SIG-M5 (cell line): ENCODE data around the gene MYO5A.

Experiments used
- DNase-seq: peaks from one replicate; lab custom pipeline; 2025; lab: John Stamatoyannopoulos, UW

The MYO5A gene

DNA sequence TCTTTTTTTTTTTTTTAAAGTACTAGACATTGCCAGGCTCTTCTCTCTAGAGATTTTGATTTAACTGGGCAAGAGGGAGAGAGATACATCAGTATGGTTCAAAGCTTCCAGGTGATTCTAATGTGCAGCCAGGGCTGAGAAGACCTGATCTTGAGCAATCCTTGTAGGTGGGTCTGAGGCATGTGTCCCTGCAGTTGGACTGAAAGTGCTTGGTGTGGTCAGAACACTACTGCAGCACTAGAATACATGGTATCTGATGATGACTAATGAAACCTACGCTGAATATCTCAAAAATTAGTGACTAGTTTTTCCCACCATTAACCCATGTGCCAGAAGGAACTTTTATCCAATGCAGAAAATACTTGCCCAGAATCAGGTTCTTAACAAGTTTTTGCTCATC lies 198.7 kb downstream of the MYO5A start:
- DNase-seq, result no peak

DNA sequence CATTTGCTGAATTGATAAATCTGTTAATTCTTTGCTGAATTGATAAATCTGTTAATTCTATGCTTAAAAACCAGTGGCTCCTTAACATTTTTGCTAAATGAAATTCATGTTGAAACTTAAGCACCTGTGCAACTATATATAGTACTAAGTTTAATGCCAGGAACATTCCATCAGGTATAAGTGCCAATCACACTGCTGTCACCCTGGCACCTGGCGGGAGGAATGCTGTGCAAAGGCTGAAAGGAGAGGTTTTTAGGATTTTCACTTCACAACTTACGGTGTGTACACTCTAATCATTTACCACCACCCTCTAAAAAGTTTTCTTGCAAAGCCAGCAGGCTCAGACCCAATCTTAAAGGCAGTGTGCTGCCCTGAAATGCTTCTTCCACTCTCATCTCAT lies 199.5 kb downstream of the MYO5A start:
- DNase-seq, result no peak

DNA sequence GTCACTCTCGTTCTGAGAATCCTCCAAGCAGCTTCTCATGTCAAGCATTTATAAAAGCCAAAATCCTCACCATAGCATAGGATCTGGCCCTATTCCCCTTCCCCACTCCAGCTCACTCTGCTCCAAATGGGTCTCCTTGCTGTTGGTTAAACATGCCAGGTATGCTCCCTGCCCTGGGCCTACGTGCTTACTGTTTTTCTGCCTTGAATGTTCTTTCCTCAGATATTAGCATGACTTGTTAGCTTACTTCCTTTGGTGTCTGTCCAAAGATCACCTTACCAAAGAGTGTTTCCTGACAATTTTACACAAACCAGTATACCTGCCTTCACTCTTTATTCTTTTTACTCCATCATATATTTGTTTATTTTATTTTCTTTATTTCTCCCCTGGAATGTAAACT lies 200.0 kb downstream of the MYO5A start:
- no peak for DNase-seq

DNA sequence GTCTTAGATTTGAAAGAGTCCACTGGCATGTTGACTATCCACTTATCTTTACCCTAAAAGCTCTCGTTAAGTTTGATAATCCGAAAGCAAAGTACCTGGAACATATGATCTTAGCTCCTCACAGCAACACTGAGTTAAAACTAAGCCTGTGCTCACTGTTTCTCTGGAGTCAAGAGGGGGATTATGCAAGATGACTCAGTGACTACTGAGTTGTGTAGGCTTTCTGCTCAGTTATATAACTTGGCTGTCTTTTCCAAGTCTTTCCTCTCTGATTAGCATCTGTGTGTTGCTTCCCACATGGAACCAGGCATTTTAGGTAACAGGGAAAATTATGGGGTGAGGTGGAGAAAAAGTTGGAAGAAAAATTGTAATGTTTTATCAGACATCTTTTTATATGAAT lies 201.9 kb downstream of the MYO5A start:
- no peak for DNase-seq

DNA sequence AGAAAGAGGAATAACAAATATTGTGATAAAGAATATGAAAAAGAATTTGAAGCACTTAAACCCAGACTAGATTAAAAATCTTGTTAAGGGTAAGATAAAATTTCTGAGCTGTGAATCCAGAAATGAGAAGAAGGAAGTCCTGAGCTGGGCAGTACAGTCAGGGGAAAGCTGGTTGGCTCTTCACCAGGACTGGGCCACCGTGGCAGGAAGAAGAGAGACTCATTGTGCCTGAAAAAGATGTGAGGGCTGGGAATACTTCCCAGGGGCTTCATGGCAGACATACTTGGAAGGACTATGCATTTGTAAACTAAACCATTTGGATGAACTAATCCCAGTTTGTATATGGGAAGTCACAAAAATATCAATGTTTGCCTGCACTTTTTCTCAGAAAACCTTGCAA lies 204.6 kb downstream of the MYO5A start:
- no peak for DNase-seq

DNA sequence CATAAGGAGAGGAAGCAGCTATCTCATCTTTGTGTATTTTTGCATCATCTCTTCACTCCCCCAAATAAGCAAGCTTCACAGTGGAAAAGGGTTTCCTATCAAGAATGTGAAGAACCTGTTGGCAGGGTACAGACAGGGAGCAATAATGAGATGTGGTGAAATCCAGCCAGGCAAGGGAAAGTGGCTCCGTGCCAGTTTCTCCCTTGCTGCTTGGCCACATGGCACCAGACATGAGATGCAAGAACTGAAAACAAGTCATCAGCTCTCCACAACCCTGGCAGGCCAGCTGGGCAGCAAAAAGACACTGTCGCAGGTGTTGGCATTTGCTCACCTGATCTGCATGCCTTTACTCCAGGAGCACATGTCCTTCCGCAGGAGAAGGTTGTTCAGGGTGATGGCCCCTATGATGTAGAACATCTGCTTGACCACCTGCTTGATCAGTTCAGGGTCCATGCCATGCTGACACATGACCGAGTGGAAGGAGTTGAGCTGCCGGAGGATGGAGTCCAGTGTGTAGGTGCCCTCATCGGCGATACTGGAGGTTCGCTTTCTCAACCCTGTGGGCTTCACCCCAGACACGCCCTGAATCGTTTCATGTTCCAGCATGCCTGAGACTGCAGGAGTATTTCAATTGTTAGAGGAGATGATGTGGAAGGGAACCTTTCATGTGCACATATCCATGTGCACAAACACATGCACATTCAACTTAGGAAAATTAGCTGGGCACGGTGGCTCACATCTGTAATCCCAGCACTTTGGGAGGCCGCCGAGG lies 209.8 kb downstream of the MYO5A start:
- DNase-seq, result no peak

DNA sequence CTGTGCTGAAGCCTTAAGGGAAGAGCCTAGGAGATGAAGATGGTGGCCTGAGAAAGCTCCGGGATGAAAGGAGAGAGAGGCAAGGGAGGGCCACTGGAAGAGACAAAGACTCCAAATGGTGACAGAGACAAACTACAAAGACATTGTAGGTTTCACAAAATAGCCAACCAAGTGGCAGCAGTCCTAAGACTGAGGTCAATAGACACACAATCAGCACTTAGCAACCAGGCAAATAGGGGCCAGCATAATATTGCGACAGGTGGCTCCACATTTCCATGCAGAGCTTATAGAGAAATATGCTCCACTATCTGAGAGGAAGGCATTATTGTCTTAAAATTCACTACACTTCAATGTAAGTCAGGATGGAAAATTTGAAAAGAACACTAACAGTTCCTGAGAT lies 211.0 kb downstream of the MYO5A start:
- DNase-seq, result no peak

DNA sequence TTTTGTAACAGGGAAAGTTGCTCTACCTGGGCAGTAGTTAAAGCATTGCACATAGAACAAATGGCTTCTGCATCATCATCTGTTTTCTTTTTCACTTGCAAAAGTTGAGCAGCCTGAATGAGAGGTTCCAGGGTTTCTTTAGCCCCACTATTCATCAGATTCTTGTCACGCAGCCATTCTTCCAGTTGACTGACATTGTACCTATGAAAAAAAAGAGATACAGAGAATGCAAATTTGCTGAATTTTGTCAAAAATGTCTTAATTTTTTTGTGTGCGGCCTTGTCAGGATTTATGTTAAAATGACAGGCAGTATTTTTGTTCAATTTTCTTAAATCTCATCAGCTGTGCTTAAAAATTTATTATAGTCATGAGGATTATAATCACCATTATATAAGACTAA lies 211.7 kb downstream of the MYO5A start:
- no peak for DNase-seq

DNA sequence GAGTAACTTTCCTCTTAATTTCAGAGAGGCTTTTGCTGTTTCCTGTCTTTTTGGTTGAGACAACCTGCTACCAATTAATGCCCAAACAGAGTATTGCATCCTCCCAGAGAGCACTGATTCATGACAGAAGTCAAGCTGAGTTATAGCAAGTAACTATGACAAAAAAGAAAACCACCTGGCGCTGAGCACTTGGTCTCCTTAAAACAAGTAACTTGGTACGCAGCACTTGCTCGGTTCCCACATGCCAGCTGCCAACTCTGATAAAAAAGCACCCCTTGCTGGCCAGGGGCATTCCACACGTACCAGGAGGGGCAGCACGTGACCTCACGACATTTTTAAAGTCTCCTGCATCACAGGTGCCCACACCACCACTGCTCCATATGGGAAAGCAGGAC lies 219.5 kb downstream of the MYO5A start:
- no peak for DNase-seq

DNA sequence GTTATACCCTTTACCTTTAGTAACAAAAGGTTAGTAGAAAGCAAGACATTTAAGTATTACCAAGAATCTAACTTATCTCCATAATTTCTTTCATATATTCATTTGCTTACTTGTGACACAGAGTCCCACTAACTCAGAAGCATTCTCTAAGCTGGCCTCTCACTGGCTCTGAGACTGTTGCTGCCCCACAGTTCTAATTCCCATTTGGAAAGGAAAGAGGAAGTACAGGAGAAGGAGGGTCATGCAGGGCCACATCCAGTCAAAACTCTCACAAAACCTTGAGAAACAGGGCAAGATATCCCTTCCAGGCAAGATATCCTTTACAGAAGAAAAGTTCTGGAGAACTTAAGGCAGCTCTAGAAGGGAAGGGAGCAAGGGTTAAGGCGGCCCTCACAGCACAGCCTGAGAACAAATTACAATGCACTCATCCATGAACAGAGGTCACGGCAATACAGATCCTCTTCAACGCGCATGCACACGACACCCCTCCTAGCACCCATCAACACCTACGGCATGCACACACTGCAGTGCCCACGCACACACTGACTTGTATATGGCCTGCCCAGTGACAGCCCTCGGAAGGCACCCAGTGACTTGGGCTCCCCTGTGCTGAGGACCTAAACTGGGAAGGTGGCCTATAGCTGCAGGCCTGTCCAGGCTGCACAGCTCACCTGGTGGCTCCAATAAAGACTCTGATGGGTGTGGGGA lies 220.1 kb downstream of the MYO5A start:
- no peak for DNase-seq

DNA sequence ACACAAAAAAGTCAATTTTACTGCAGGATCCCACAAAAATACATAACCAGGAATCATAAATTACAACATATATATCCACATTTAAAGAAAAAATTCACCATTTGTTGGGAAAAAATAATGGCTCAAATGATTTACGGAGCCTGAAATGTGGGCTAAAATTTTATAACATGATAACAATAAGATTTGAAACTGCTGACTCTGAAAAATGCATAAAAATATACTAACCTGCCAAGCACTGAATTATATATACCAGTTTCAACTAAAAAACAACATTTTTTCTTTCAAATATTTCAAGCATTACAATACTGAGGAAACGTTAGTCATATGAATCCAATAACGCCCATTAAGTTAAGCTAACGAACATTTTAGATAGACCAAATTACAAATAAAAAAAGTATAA lies 220.8 kb downstream of the MYO5A start:
- no peak for DNase-seq

DNA sequence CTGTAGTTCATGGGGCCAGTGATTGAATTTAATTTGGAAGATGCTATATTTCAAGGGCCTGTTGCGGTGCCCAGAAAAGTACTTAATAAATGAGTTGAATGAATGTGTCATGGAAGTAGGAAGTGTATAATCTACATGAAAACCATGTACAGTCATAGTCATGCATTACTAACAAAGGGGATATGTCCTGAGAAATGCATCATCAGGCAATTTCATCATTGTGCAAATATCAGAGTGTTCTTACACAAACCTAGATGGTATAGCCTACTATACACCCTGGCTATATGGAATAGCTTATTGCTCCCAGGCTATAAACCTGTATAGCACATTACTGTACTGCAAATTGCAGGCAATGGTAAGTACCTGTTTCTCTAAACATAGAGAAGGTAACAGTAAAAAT lies 222.4 kb downstream of the MYO5A start:
- no peak for DNase-seq

DNA sequence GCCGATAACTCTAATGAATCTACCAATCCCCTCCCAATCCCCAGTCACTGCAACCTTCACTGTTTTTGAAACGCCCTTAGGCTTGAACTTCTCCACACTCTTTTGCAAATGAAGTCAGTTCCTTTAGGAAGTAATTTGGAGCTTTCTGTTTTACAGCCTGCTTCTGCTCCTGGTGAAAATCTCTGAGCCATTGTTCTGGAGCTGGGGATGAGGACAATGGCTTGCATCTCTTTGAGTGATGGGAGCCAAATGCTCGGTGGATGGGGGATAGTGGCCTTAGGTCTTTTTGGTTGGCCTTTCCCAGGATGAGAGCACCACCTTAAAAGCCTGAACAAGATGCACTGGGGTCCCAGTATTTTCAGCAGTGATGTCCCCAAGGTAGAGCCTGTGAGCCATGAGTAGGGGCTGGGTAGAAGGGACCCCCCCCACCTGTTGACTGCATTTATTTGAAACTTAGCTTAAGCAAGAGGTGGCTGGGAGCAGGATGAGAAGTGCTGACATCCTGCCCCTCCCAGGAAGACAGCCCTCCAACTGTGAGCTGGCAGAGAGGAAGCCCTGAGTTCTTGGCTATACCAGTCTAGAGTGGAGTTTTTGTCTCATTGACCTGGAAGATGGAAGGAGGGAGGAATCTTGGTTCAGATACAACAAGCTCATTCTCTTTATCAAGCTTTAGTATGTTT lies 225.4 kb downstream of the MYO5A start:
- DNase-seq, result no peak

DNA sequence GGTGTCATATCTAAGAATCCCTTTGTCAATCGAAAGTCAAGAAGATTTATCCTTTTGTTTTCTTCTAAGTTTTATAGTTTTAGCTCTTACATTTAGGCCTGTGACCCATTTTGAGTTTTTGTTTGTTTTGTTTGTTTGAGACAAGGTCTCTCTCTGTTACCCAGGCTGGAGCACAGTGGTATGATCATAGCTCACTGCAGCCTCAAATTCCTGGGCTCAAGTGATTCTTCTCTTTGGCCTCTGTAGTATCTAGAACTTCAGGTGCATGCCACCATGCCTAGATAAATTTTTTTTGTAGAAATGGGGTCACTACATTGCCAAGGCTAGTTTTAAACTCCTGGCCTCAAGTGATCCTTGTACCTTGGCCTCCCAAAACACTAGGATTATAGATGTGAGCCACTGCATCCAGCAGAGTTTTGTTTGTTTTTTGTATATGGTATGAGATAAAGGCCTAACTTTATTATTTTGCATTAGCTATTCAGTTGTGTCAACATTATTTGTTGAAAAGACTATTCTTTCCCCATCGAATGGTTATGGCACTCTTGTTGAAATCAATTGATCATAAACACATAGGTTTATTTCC lies 227.3 kb downstream of the MYO5A start:
- DNase-seq, result no peak

DNA sequence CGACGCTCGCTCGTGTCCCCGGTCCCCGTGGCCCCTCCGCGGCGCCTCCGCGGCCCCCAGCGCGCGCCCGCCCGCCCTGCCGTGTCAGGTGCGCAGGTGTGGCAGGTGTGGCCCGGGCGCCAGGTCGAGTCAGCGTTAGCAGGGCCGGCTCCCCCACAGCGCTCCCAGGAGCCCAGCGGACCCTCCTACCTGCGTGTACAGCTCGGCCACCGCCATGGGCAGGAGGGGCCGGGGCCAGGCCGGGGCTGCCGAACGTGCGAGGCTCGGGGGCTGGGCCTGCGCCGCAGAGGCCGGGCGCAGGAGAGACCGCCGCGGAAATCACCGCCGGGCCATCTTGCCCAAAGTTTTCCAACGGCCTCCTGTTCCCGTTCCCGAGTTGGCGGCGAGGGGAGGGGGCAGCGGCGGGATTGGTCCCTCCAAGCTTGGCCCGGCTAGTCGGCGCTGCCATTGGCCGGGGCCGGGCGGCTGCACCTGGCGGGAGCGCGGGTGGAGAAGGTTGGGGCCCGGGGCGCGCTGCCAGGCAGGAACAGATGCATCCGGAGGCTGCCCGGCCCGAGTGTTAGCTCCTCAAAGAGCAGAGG lies 233.2 kb downstream of the MYO5A start, which contains the start of gene MYO5C:
Gene MYO5C, minus strand, starts transcription at position 384 of the 581 bp plus-strand sequence. Its CDS starts 168 bp downstream, at position 216.
- no peak for DNase-seq

DNA sequence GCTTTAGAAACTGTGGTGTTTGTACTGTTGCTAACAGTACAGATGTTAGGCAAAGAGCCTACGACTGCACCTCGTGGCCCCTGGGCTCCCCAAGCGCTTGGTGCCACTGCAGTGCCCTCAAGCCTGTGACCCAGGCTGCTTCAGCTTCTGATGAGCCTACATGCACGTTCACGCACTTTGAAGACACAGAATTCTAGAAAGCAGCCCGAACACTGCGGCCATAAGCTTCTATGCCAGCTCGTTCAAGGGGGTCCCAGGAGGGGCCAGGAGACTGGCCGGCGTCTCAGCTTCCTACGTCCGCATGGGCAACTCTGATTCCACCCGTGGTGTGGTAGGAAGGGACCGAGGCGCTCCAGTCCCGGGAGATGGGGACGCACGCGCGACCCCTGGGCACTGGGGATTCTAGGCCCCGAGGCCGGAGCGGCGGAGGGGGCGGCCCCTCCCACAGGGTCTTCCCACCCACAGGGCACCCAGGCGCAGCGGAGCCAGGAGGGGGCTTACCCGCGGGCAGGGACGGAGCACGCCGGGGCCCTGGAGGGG lies 233.7 kb downstream of the MYO5A start:
- no peak for DNase-seq

DNA sequence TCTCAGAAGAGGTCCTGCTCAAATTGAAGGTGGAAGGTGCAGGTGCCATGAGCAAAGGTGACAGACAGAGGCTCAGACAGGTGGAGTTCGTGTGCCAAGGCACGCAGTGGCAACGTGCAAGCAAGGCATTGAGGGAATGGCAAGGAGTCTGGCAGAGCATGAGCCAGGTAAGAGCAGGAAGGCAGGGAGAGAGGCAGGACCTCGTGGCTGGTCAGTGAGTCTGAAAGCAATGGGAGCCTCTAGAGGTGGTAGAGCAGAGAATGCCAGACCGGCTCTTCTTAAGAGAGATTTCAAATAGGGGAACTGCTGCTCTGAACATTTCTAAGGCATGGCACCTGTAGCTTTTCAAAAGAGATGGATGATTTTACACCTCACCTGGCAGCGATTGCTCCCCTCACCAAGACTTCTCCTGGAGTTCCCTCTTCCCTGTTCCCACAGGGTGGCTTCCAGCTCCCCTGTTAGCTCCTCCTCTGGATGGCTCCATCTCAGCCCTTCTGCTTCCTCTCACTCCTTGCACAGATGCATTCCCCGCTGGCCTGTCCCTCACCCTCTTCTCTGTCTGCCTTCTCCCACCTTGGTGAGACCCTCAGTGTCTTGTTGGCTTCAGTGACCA lies 235.8 kb downstream of the MYO5A start:
- DNase-seq, result no peak

DNA sequence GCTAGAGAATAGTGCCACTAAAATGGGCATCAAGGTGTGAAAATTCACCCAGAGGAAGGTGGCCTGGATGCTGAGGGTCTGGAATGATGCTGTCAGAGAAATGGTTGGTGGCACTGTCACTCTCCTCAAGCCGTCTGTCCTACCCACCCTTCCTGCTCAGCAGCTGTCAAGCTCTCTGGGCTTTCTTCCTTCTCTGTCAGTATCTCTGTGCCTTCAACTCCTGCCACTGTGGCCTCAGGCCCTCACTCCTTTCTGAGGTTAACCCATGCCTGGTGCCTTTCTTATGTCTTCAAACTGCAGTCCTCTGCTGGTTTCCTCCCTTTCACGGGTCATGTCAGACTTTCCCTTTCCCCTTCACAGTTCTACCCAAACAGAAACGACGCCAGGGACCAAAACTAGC lies 237.5 kb downstream of the MYO5A start:
- no peak for DNase-seq

DNA sequence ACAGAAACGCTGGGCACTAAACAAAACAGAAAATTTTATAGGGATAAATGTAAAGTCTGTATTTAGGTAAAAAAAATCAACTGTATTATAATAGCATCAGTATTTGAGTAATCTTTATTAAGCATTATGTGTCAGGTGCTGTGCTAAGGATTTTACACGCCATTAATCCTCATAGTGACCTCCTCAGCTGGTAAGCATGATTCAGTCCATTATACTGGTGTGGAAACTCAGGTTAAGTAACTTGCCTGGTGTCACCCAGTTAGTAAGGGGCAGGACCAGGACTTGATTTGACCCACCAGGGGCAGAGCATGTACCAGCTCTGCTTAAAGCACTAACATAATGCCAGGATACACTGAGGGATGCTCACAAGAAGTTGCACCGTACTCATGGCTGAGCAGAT lies 237.9 kb downstream of the MYO5A start:
- no peak for DNase-seq

DNA sequence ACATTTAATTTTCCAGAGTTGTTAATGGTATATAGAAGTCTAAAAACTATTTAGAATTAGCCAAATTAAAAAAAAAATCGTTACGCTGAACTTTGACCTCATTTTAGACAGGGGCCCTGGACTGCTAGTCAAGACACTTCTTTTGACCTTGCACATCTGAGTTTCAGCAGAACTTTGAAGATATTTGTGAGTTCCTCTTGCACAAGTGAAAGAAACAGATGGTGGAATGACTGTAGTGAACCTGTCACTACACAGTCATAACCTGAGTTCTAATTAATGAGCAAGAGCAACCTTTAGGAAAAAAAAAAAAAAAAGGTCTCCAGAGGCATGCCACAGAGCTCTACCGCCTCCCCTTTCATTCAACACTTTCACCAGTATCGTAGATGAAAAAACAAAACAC lies 238.4 kb downstream of the MYO5A start:
- no peak for DNase-seq

DNA sequence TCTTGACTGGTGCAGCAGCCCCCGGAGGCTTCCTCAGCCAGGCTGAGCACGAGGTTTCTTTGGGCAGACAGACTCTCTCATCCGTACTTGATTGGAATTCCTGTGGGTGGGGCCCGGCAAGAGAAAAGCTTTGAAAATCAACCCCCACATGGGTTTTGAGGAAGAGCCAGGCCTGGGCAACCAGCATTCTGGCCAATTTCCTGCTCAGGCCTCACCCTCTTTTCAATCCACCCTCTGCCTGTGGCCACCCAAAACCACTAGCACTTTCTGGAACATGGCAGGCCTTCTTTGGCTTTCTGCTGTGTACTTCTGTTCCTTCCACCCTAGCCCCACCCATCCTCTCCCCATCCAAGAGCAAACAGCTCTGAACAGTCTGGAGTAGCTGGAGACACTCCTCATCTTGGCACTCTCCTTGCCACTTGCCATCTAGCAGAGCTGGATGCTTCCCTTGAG lies 239.0 kb downstream of the MYO5A start:
- no peak for DNase-seq

DNA sequence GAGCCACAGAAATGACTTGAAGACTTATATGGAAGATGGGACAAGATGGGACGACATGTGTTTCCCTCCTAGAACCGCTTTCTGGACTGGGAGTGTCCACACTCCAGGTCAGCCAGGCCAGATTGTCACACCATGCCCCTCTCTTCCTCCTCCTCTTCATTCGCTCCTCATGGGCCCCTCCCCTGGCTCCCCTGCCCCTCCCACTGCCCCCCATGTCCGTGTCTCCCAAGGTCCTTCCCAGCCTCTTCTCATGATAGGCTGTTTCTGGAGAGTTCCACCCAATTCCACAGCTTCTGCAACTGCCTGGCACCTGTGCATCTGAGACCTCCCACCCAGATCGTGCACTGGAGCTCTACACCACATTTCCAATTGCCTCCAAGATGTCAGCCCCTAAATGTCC lies 239.7 kb downstream of the MYO5A start:
- no peak for DNase-seq
